ENCODE data around the gene CCDC88A.

DNA sequence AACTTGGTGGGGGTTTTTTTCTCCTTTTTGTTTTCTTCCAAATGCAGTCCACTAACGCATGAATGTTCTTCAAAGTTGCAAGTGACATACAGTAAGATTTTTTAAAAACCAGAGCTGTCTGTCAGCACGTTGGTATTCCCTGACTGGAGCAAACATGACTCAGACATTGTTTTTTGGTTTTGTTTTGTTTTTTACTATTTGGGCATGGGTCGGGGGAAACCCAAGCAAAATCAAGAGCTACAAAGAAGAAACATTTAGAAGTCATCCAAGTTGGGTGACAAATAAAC, 726 bp upstream of the CCDC88A start:
- TF ChIP-seq, protein P1, sequence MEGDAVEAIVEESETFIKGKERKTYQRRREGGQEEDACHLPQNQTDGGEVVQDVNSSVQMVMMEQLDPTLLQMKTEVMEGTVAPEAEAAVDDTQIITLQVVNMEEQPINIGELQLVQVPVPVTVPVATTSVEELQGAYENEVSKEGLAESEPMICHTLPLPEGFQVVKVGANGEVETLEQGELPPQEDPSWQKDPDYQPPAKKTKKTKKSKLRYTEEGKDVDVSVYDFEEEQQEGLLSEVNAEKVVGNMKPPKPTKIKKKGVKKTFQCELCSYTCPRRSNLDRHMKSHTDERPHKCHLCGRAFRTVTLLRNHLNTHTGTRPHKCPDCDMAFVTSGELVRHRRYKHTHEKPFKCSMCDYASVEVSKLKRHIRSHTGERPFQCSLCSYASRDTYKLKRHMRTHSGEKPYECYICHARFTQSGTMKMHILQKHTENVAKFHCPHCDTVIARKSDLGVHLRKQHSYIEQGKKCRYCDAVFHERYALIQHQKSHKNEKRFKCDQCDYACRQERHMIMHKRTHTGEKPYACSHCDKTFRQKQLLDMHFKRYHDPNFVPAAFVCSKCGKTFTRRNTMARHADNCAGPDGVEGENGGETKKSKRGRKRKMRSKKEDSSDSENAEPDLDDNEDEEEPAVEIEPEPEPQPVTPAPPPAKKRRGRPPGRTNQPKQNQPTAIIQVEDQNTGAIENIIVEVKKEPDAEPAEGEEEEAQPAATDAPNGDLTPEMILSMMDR (IDR thresholded peaks at IDR 0.05): no peak
- TF ChIP-seq POLR2A (IDR thresholded peaks at IDR 0.05): no peak

Measured in breast epithelium (tissue), 3 donors.